Ascending aorta (tissue), 2 donors: Measurements from ENCODE around the gene NOX5. TPM values are rescaled to one million over a fixed set of nuclear protein-coding genes. Genes with fewer than 3 reads are reported as not detected.
"Not testable (repeated sequence)": the region's sequence is repeated elsewhere in the genome, so short reads cannot be mapped to it uniquely, and the experiment has no call there.

Source experiments
- DNase-seq, 2 donors: peaks; one replicate each; pipeline ENCODE4 v3.0.0-alpha.2; 2019; ENCODE audit warnings: low spot score in 2 of 2
- H3K27ac ChIP-seq, 2 donors: fragments of 200-600 bp; sonication (generic); one replicate each; pipeline ENCODE4 v1.5.1; 2016 to 2017; ENCODE audit warnings: mild to moderate bottlenecking in 1 of 2
- H3K27me3 ChIP-seq: fragments of 200-600 bp; sonication (generic); one replicate; pipeline ENCODE4 v1.5.1; 2017
- H3K36me3 ChIP-seq, 2 donors: fragments of 200-600 bp; sonication (generic); one replicate each; pipeline ENCODE4 v1.5.1; 2016
- H3K4me1 ChIP-seq, 2 donors: fragments of 200-600 bp; sonication (generic); one replicate each; pipeline ENCODE4 v1.5.1; 2016 to 2017; ENCODE audit warnings: mild to moderate bottlenecking in 1 of 2
- H3K4me3 ChIP-seq, 2 donors: fragments of 200-600 bp; sonication (generic); one replicate each; pipeline ENCODE4 v1.5.1; 2016 to 2017; ENCODE audit warnings: mild to moderate bottlenecking in 1 of 2
- H3K9me3 ChIP-seq, 2 donors: fragments of 200-600 bp; sonication (generic); one replicate each; pipeline ENCODE4 v1.5.1; 2016
- CTCF ChIP-seq, 3 experiments: fragments of 200-600 bp in 2 of 3; fragments of 450-650 bp in 1 of 3; sonication (generic) in 2 of 3; IDR thresholded peaks; one replicate each; pipeline ENCODE4 v1.5.1; 2016 to 2019; ENCODE audit warnings: antibody characterized with exemption in 3 of 3, mild to moderate bottlenecking in 1 of 3, moderate library complexity in 1 of 3
- intact Hi-C: fragments of 100-400 bp; cut with DNase I; formaldehyde crosslinking; loops from one replicate; pipeline ENCODE4 v1.15.1; 2023
- total RNA-seq: library from RNA; depleted of rRNA; stranded (reverse); fragments of >200 nt; gene quantifications from one replicate; pipeline ENCODE4 v1.1.0, GENCODE V29; 2016

The NOX5 gene
- total RNA-seq, result 0.53 TPM

- Histone ChIP-seq H3K27ac (no peak within 1 kb of the TSS), H3K27me3 (no peaks in the 10 kb centered on the region), H3K4me1 (no peaks in the 10 kb centered on the region), H3K4me3 (no peak within 1 kb of the TSS), H3K9me3 (no peaks in the 10 kb centered on the region), H3K36me3 (no peaks in the 10 kb centered on the region)
- intact Hi-C loops, result no loop called here
- DNase-seq, result no peak
- TF ChIP-seq CTCF (IDR thresholded peaks at IDR 0.05), result no peak
Measured at GRCh38 chr15:69014454-69014853, at the start of gene NOX5. NOX5 (plus strand) TSS chr15:69014695; CDS start chr15:69014736, 41 bp downstream.

GRCh38 chr15:68966996-68967395, 47.5 kb upstream of the NOX5 start:
- no peak for TF ChIP-seq CTCF (IDR thresholded peaks at IDR 0.05)
- intact Hi-C loops, result no loop called here
- H3K4me3 ChIP-seq, result no peak overlapping the region
- no peaks in the 10 kb centered on the region for H3K27me3 ChIP-seq
- H3K4me1 ChIP-seq, result no peaks in the 10 kb centered on the region
- H3K9me3 ChIP-seq, result peaks cover 0 to 10% of the 10 kb centered on the region in 2 donors
- H3K27ac ChIP-seq, result no peak overlapping the region
- H3K36me3 ChIP-seq, result no peaks in the 10 kb centered on the region
- DNase-seq, result no peak

- Histone ChIP-seq H3K9me3 (peaks cover 0 to 10% of the 10 kb centered on the region in 2 donors), H3K4me1 (no peaks in the 10 kb centered on the region), H3K27ac (no peak overlapping the region), H3K36me3 (no peaks in the 10 kb centered on the region), H3K27me3 (no peaks in the 10 kb centered on the region), H3K4me3 (no peak overlapping the region)
- no peak for TF ChIP-seq CTCF (IDR thresholded peaks at IDR 0.05)
- intact Hi-C loops, result no loop called here
- no peak for DNase-seq
Measured at GRCh38 chr15:68967948-68968347, 46.5 kb upstream of the NOX5 start.

- DNase-seq, result no peak
- Histone ChIP-seq H3K27me3 (no peaks in the 10 kb centered on the region), H3K4me3 (no peak overlapping the region), H3K9me3 (peaks cover 0 to 10% of the 10 kb centered on the region in 2 donors), H3K36me3 (no peaks in the 10 kb centered on the region), H3K27ac (no peak overlapping the region), H3K4me1 (no peaks in the 10 kb centered on the region)
- TF ChIP-seq CTCF (IDR thresholded peaks at IDR 0.05), result no peak
- intact Hi-C loops, result no loop called here
Measured at GRCh38 chr15:68969298-68969697, 45.2 kb upstream of the NOX5 start.

- Histone ChIP-seq H3K27me3 (no peaks in the 10 kb centered on the region), H3K4me1 (no peaks in the 10 kb centered on the region), H3K4me3 (no peak overlapping the region), H3K36me3 (no peaks in the 10 kb centered on the region), H3K9me3 (peaks cover 0 to 10% of the 10 kb centered on the region in 2 donors), H3K27ac (no peak overlapping the region)
- no peak for TF ChIP-seq CTCF (IDR thresholded peaks at IDR 0.05)
- intact Hi-C loops, result no loop called here
- no peak for DNase-seq
Measured at GRCh38 chr15:68972201-68973065, 42.1 kb upstream of the NOX5 start.

GRCh38 chr15:68975651-68976160, 38.8 kb upstream of the NOX5 start:
- intact Hi-C loops, H3K4me3 ChIP-seq, DNase-seq, H3K4me1 ChIP-seq, H3K36me3 ChIP-seq, H3K9me3 ChIP-seq, H3K27me3 ChIP-seq, H3K27ac ChIP-seq: not testable (repeated sequence)

GRCh38 chr15:68977426-68977825, 37.1 kb upstream of the NOX5 start:
- H3K4me3 ChIP-seq, H3K36me3 ChIP-seq, H3K27ac ChIP-seq, H3K9me3 ChIP-seq, H3K27me3 ChIP-seq, intact Hi-C loops, DNase-seq, H3K4me1 ChIP-seq: not testable (repeated sequence)
